RWPE2 (cell line): ENCODE results near the gene SLC37A4.

ENCODE experiments used
- ATAC-seq: fragments of 200-7000 bp; cut with Tn5 transposase; 3 replicates; pipeline ENCODE4 v1.9.1; 2021; ENCODE audit warnings: low read depth
- DNase-seq: peaks from one replicate; pipeline ENCODE4 v3.0.0-alpha.2; 2020; ENCODE audit warnings: low spot score
- H3K27ac ChIP-seq: fragments of 450-650 bp; 2 replicates; pipeline ENCODE4 v1.5.1; 2017; ENCODE audit warnings: mild to moderate bottlenecking; ENCODE audit not compliant: poor library complexity, severe bottlenecking
- H3K27me3 ChIP-seq: fragments of 250-450 bp; sonication (Bioruptor Pico); 2 replicates; pipeline ENCODE4 v1.5.1; 2021; ENCODE audit warnings: mild to moderate bottlenecking, moderate library complexity; ENCODE audit not compliant: insufficient read depth, poor library complexity, severe bottlenecking
- H3K36me3 ChIP-seq: fragments of 250-450 bp; sonication (Bioruptor Pico); 2 replicates; pipeline ENCODE4 v1.5.1; 2020; ENCODE audit warnings: low read depth, mild to moderate bottlenecking, moderate library complexity
- H3K4me1 ChIP-seq: fragments of 250-450 bp; sonication (Bioruptor Pico); 2 replicates; pipeline ENCODE4 v1.5.1; 2021; ENCODE audit warnings: mild to moderate bottlenecking, moderate library complexity; ENCODE audit not compliant: insufficient read depth, poor library complexity, severe bottlenecking
- H3K4me3 ChIP-seq: fragments of 250-450 bp; sonication (Bioruptor Pico); 2 replicates; pipeline ENCODE4 v1.5.1; 2021; ENCODE audit warnings: mild to moderate bottlenecking, moderate library complexity; ENCODE audit not compliant: severe bottlenecking
- H3K9me3 ChIP-seq: fragments of 250-450 bp; sonication (Bioruptor Pico); 2 replicates; pipeline ENCODE4 v1.5.1; 2021; ENCODE audit warnings: mild to moderate bottlenecking, moderate library complexity; ENCODE audit not compliant: severe bottlenecking
- CTCF ChIP-seq: fragments of 450-650 bp; IDR thresholded peaks from one replicate; pipeline ENCODE4 v1.5.1; 2017; ENCODE audit warnings: mild to moderate bottlenecking, moderate library complexity; ENCODE audit not compliant: poor library complexity, severe bottlenecking

SLC37A4 gene

GRCh38 chr11:119006656-119007055 is 24.0 kb downstream of the SLC37A4 start:
- Histone ChIP-seq H3K4me1 (no peaks in the 10 kb centered on the region), H3K9me3 (no peaks in the 10 kb centered on the region), H3K27ac (no peak overlapping the region), H3K36me3 (peaks cover 70% of the 10 kb centered on the region), H3K4me3 (no peak overlapping the region), H3K27me3 (no peaks in the 10 kb centered on the region)
- ATAC-seq = no peak
- no peak for DNase-seq
- no peak for TF ChIP-seq CTCF

- peaks cover 61% of the 10 kb centered on the region for H3K36me3 ChIP-seq
- ATAC-seq (no peak), DNase-seq (no peak)
- no peak for TF ChIP-seq CTCF
- H3K4me1 ChIP-seq = peaks cover 10% of the 10 kb centered on the region
- H3K27ac ChIP-seq = no peak overlapping the region
- H3K9me3 ChIP-seq = no peaks in the 10 kb centered on the region
- H3K4me3 ChIP-seq = no peak overlapping the region
- no peaks in the 10 kb centered on the region for H3K27me3 ChIP-seq
These were observed 29.8 kb downstream of the SLC37A4 start for GRCh38 chr11:119000906-119001305.

GRCh38 chr11:118998822-118999221 is 31.9 kb downstream of the SLC37A4 start:
- Histone ChIP-seq H3K27me3 (no peaks in the 10 kb centered on the region), H3K36me3 (peaks cover 44% of the 10 kb centered on the region), H3K27ac (peak overlapping the region; percentile 87), H3K9me3 (no peaks in the 10 kb centered on the region), H3K4me1 (peaks cover 10% of the 10 kb centered on the region), H3K4me3 (peak overlapping the region; percentile 50)
- no peak for TF ChIP-seq CTCF
- DNase-seq (no peak), ATAC-seq (peak; percentile 69)

GRCh38 chr11:118998388-118998717 is 32.3 kb downstream of the SLC37A4 start:
- Histone ChIP-seq H3K27ac (peak overlapping the region; percentile 87), H3K27me3 (no peaks in the 10 kb centered on the region), H3K4me3 (peak overlapping the region; percentile 50), H3K9me3 (no peaks in the 10 kb centered on the region), H3K36me3 (peaks cover 42% of the 10 kb centered on the region), H3K4me1 (peaks cover 10% of the 10 kb centered on the region)
- ATAC-seq (peak; percentile 40), DNase-seq (no peak)
- TF ChIP-seq CTCF = no peak

- Histone ChIP-seq H3K27me3 (no peaks in the 10 kb centered on the region), H3K9me3 (no peaks in the 10 kb centered on the region), H3K4me3 (peak within 1 kb of the TSS; percentile 50), H3K36me3 (peaks cover 36% of the 10 kb centered on the region), H3K27ac (peak within 1 kb of the TSS; percentile 87), H3K4me1 (peaks cover 10% of the 10 kb centered on the region)
- DNase-seq (peak; percentile 90), ATAC-seq (peak; percentile 89)
- no peak for TF ChIP-seq CTCF
These were observed 32.9 kb downstream of the SLC37A4 start, which contains the start of gene CENATAC for GRCh38 chr11:118997627-118998387. CENATAC (plus strand) TSS chr11:118998138; CDS start chr11:118998198, 60 bp downstream.
